Placental pericyte (primary cell): Measurements from ENCODE around the gene SPATA31D3. TPM values are rescaled to one million over a fixed set of nuclear protein-coding genes. Genes with fewer than 3 reads are reported as not detected.

Experiments used
- total RNA-seq: library from RNA; depleted of rRNA; stranded (reverse); fragments of >200 nt; gene quantifications from 2 replicates; pipeline ENCODE4 v1.2.3, GENCODE V29; 2012

SPATA31D3 gene
- total RNA-seq = not detected in 2 replicates

DNA sequence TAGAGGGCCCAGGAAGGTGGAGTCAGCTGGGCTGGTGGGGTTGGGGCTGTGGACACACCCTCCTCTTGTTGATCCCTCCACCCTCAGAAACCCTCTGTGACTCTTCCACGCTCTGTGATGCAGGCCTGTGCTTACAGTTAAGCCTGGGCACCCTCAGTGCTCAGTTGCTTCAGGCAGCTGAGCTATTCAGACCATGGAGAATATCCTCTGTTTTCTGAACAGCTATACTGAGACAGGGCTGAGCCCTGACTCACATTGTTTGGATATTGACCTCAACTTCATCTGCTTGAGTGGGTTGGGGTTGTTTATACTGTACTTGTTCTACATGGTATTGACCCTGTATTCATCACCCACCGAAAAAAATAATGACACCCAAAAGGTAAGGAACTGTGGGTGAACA lies at the start of gene SPATA31D3:
Gene SPATA31D3, plus strand, starts transcription at position 108 of the 400 bp plus-strand sequence. Its CDS starts 86 bp downstream, at position 194.

DNA sequence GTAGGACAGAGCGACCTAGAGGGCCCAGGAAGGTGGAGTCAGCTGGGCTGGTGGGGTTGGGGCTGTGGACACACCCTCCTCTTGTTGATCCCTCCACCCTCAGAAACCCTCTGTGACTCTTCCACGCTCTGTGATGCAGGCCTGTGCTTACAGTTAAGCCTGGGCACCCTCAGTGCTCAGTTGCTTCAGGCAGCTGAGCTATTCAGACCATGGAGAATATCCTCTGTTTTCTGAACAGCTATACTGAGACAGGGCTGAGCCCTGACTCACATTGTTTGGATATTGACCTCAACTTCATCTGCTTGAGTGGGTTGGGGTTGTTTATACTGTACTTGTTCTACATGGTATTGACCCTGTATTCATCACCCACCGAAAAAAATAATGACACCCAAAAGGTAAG lies 15.0 kb upstream of the SPATA31D3 start, which contains the start of gene SPATA31D4:
Gene SPATA31D4, plus strand, starts transcription at position 124 of the 400 bp plus-strand sequence. Its CDS starts 86 bp downstream, at position 210.

DNA sequence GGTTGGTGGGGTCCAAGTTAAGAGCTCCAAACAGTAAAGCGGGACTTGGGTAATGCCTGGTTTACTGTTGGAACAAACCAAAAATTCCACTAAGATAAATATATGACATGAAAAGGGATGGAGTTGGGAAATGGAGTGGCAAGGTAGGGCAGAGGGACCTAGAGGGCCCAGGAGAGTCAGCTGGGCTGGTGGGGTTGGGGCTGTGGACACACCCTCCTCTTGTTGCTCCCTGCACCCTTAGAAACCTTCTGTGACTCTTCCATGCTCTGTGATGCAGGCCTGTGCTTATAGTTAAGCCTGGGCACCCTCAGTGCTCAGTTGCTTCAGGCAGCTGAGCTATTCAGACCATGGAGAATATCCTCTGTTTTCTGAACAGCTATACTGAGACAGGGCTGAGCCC lies 45.2 kb downstream of the SPATA31D3 start, which contains the start of gene SPATA31D1:
Gene SPATA31D1, plus strand, starts transcription at position 301 of the 400 bp plus-strand sequence. Its CDS starts 47 bp downstream, at position 348.

Other genes with a start within 250 kb of the SPATA31D3 start
- not detected in 2 replicates for gene SPATA31D4, start 15.1 kb upstream of the SPATA31D3 start, total RNA-seq
- not detected in 2 replicates for gene SPATA31D1, start 45.3 kb downstream of the SPATA31D3 start, total RNA-seq